Smooth muscle cell (in vitro differentiated cells): ENCODE measurements around the gene R3HDM4. TPM values are rescaled to one million over a fixed set of nuclear protein-coding genes. Genes with fewer than 3 reads are reported as not detected.
"Not testable (repeated sequence)": the region's sequence is repeated elsewhere in the genome, so short reads cannot be mapped to it uniquely, and the experiment has no call there.

Source experiments
- DNase-seq: peaks from one replicate; lab custom pipeline; 2025; ENCODE audit not compliant: unreplicated experiment; lab: John Stamatoyannopoulos, UW
- H2AFZ ChIP-seq: fragments of 200-600 bp; sonication (generic); 2 replicates; pipeline ENCODE4 v1.6.0; 2016; ENCODE audit warnings: antibody characterized with exemption, low read depth, mild to moderate bottlenecking
- H3F3A ChIP-seq: fragments of 200-600 bp; sonication (generic); 2 replicates; pipeline ENCODE4 v1.6.0; 2017; ENCODE audit warnings: antibody characterized with exemption, low read depth
- H3K27ac ChIP-seq: fragments of 200-600 bp; sonication (generic); 2 replicates; pipeline ENCODE4 v1.5.1; 2016; ENCODE audit warnings: low read depth, mild to moderate bottlenecking
- H3K27me3 ChIP-seq: fragments of 200-600 bp; sonication (generic); 2 replicates; pipeline ENCODE4 v1.6.1; 2016; ENCODE audit warnings: low read depth, mild to moderate bottlenecking
- H3K36me3 ChIP-seq: fragments of 200-600 bp; sonication (generic); 2 replicates; pipeline ENCODE4 v1.5.1; 2016; ENCODE audit warnings: low read depth
- H3K4me1 ChIP-seq: fragments of 200-600 bp; sonication (generic); 2 replicates; pipeline ENCODE4 v1.5.1; 2016; ENCODE audit warnings: low read depth
- H3K4me2 ChIP-seq: fragments of 200-600 bp; sonication (generic); 2 replicates; pipeline ENCODE4 v1.6.0; 2016; ENCODE audit warnings: mild to moderate bottlenecking
- H3K4me3 ChIP-seq: fragments of 200-600 bp; sonication (generic); 2 replicates; pipeline ENCODE4 v1.5.1; 2016; ENCODE audit warnings: mild to moderate bottlenecking
- H3K79me2 ChIP-seq: fragments of 200-600 bp; sonication (generic); 2 replicates; pipeline ENCODE4 v1.6.0; 2016; ENCODE audit warnings: low read depth, mild to moderate bottlenecking
- H3K9ac ChIP-seq: fragments of 200-600 bp; sonication (generic); 2 replicates; pipeline ENCODE4 v1.6.0; 2016; ENCODE audit warnings: low read depth
- H3K9me3 ChIP-seq: fragments of 200-600 bp; sonication (generic); replicated peaks from 2 replicates; pipeline ENCODE4 v1.5.1; 2016; ENCODE audit warnings: low read depth
- H4K20me1 ChIP-seq: fragments of 200-600 bp; sonication (generic); 2 replicates; pipeline ENCODE4 v1.6.0; 2016; ENCODE audit warnings: low read depth
- CTCF ChIP-seq: fragments of 200-600 bp; sonication (generic); IDR thresholded peaks from 2 replicates; pipeline ENCODE4 v1.5.1; 2017; ENCODE audit warnings: borderline replicate concordance, mild to moderate bottlenecking, antibody characterized with exemption; ENCODE audit not compliant: insufficient read depth, poor library complexity, severe bottlenecking
- WGBS: methylation state at CpG from one replicate; pipeline ENCODE4 v1.1.7; 2016; ENCODE audit warnings: low lambda C conversion rate; 5-methylcytosine and 5-hydroxymethylcytosine counted together
- polyA plus RNA-seq: library from polyadenylated mRNA; unstranded; fragments of >200 nt; fragmentation: Nextera tagmentation; extraction: Ambion mirVana; gene quantifications from 2 replicates; pipeline ENCODE4 v1.2.1, GENCODE V29; 2016
- total RNA-seq: library from RNA; depleted of rRNA; stranded (reverse); fragments of >200 nt; gene quantifications from 2 replicates; pipeline ENCODE4 v1.2.3, GENCODE V29; 2014

R3HDM4 gene
- total and polyA plus RNA-seq, 2 experiments from 2014 or later = 42.3 to 69.4 TPM

- no peaks in the 10 kb centered on the region for H4K20me1 ChIP-seq
- no peak for TF ChIP-seq CTCF
- no peak within 1 kb of the TSS for H2AFZ ChIP-seq
- H3K4me3 ChIP-seq = no peak within 1 kb of the TSS
- H3K4me1 ChIP-seq = no peaks in the 10 kb centered on the region
- H3K9me3 ChIP-seq = no peaks in the 10 kb centered on the region
- no peak within 1 kb of the TSS for H3K4me2 ChIP-seq
- H3F3A ChIP-seq = peaks cover 8% of the 10 kb centered on the region
- H3K36me3 ChIP-seq = no peaks in the 10 kb centered on the region
- WGBS = 94% methylated on average over 50 of the region's 55 CpGs
- no peaks in the 10 kb centered on the region for H3K27me3 ChIP-seq
- no peak for DNase-seq
- no peaks in the 10 kb centered on the region for H3K79me2 ChIP-seq
- H3K9ac ChIP-seq = no peak within 1 kb of the TSS
- no peak within 1 kb of the TSS for H3K27ac ChIP-seq
Observed at GRCh38 chr19:852136-853013, 60.6 kb downstream of the R3HDM4 start, which contains the start of gene ELANE. Gene ELANE, plus strand, starts transcription at chr19:852303. Its CDS starts 26 bp downstream, at chr19:852329.

- Histone ChIP-seq H3K4me3 (no peak overlapping the region), H3K4me2 (no peak overlapping the region), H4K20me1 (no peaks in the 10 kb centered on the region), H2AFZ (no peak overlapping the region), H3K27me3 (no peaks in the 10 kb centered on the region), H3F3A (peaks cover 8% of the 10 kb centered on the region), H3K27ac (no peak overlapping the region), H3K4me1 (no peaks in the 10 kb centered on the region), H3K9ac (no peak overlapping the region), H3K36me3 (no peaks in the 10 kb centered on the region), H3K9me3 (no peaks in the 10 kb centered on the region), H3K79me2 (no peaks in the 10 kb centered on the region)
- DNase-seq = no peak
- WGBS = 83% methylated on average over 13 of the region's 13 CpGs
- no peak for TF ChIP-seq CTCF
Observed at GRCh38 chr19:850979-851335, 62.1 kb downstream of the R3HDM4 start.

GRCh38 chr19:850221-850978, 62.6 kb downstream of the R3HDM4 start:
- H3K4me3 ChIP-seq = no peak overlapping the region
- H3K4me1 ChIP-seq = no peaks in the 10 kb centered on the region
- DNase-seq = peak; percentile 19
- H4K20me1 ChIP-seq = no peaks in the 10 kb centered on the region
- H3K27me3 ChIP-seq = no peaks in the 10 kb centered on the region
- no peak for TF ChIP-seq CTCF
- WGBS = 59% methylated on average over 26 of the region's 28 CpGs
- H3K9ac ChIP-seq = no peak overlapping the region
- no peak overlapping the region for H3K4me2 ChIP-seq
- no peak overlapping the region for H3K27ac ChIP-seq
- no peaks in the 10 kb centered on the region for H3K9me3 ChIP-seq
- H2AFZ ChIP-seq = no peak overlapping the region
- no peaks in the 10 kb centered on the region for H3K79me2 ChIP-seq
- H3K36me3 ChIP-seq = no peaks in the 10 kb centered on the region
- H3F3A ChIP-seq = peaks cover 8% of the 10 kb centered on the region

GRCh38 chr19:849195-849594, 63.8 kb downstream of the R3HDM4 start:
- not testable (repeated sequence) for H3K27me3 ChIP-seq, H3K36me3 ChIP-seq, H2AFZ ChIP-seq, H3K4me3 ChIP-seq, H3K4me1 ChIP-seq, H3K9ac ChIP-seq, H3F3A ChIP-seq, H4K20me1 ChIP-seq, H3K79me2 ChIP-seq, H3K9me3 ChIP-seq, H3K4me2 ChIP-seq, DNase-seq, H3K27ac ChIP-seq
- WGBS = 93% methylated on average over 8 of the region's 8 CpGs
